GM10847 (cell line): Measurements from ENCODE around the gene PRR7.
A peak's percentile ranks its signal among the peaks of the same experiment; 100 is the strongest.

Experiments used
- POLR2A ChIP-seq: IDR thresholded peaks from 2 replicates; pipeline ENCODE4 v1.6.1; 2011; ENCODE audit not compliant: insufficient read length; ENCODE audit errors: extremely low read depth

PRR7 gene

DNA sequence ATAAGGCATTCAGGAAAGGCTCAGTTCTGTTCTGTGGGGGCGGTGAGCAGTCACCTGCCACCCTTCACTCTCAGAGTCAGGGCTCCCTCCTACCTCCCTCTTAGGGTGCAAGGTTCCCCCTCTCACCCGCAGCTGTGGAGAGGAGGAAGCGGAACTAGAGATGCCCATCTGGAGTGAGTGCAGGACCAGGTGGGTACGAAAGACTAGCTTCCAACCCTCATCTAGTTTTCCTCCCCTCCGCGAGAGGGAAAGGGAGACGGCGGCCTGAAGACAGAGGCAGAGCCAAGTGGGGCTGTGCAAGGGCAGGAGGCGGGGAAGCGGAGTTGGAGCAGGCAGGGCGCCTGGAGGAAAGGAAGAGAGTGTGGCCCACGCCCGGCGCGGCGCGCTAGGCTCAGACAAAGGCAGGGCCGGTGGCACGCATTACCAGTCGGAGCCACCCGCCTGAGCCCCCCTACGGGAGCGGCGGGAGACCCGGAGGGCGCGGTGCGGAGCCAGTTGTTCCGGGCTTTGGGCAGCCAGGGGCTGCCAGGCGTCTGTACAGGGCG is 7.3 kb downstream of the PRR7 start:
- TF ChIP-seq POLR2A, result no peak

DNA sequence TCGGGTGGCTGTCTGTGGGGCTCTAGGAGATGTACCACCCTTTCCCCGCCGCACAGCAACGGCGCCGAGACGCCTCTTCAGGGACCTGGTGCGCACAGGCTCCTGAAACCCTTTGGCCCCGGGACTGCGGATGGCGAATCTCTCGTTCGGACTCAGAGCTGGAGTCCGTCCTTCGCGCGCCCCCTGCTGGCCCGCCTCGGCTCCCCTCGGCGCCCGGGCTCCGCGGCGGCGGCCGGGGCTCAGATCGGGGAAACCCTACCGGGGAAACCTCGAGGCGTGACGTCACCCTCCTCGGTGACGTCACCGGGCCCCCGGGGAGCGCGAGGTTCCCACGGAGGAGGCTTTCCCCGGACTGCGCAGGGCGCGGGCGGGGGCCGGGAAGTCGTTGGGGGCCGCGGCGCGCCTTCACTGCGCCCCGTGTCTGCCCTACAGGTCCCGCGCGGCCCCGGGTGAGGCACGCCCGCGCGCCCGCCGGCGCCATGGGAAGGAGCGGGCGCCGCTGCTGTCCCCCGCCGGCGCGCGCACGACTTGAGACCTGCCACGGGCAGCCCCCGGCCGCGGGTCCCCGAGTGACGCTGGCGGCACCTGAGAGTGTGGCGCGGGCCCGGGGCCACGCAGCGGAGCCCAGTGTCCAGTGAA is 7.9 kb downstream of the PRR7 start:
- TF ChIP-seq POLR2A, result no peak

DNA sequence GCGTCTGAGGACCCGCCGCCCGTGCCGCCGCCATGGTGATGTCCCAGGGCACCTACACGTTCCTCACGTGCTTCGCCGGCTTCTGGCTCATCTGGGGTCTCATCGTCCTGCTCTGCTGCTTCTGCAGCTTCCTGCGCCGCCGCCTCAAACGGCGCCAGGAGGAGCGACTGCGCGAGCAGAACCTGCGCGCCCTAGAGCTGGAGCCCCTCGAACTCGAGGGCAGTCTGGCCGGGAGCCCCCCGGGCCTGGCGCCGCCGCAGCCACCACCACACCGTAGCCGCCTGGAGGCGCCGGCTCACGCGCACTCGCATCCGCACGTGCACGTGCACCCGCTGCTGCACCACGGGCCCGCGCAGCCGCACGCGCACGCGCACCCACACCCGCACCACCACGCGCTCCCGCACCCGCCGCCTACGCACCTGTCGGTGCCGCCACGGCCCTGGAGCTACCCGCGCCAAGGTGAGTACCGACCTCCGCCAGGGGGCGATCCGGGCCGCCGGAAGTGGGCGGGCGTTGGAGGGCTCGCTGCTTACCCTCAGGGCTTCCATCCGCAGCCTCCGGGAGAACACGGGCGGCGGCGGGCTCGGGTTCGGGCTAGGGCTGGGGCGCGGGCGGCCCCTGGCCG is 8.5 kb downstream of the PRR7 start:
- peak; percentile 17 for TF ChIP-seq POLR2A

DNA sequence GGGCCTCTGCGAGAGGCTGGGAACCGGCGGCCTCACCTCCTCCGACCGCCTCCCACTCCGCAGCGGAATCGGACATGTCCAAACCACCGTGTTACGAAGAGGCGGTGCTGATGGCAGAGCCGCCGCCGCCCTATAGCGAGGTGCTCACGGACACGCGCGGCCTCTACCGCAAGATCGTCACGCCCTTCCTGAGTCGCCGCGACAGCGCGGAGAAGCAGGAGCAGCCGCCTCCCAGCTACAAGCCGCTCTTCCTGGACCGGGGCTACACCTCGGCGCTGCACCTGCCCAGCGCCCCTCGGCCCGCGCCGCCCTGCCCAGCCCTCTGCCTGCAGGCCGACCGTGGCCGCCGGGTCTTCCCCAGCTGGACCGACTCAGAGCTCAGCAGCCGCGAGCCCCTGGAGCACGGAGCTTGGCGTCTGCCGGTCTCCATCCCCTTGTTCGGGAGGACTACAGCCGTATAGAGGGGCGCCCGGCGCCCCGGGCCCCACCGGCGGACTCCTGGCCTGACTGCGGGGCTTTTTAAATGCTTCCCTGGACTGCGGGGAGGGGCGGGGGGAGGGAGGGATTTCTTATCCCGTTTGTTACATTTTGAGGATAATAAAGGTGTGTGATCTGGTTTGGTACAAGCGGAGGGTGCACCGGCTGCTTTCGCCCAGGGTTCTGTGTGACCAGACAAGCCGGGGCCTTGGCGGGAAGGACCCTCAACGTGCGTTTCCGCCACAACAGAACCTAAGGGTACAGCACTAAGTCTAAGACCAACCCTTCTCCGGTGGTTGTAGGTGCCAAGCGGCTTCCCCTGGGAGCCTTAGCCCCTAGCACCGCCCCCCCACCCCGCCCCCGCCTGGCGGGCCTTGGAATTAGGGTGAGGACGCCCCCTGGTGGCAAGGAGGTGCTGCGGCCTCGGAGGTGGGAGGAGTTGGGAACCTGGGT is 9.3 kb downstream of the PRR7 start:
- no peak for TF ChIP-seq POLR2A

DNA sequence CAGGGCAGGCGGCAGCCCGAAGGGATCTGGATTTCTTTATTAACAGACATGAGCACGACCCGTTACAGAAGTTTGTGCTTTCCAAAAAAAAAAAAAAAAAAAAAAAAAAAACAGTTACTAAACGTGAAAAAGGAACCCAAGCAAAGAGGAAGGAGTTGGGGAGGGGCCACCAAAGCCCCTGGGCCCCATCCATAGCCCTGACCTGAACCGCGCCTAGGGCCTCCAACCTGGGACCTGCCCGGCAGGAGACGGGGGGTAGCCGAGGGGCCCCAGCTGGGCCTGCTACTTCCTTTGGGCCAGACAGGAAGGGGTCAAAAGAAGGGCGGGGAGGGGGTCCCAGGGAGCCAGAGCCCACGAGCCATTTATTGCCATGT is 10.0 kb downstream of the PRR7 start:
- TF ChIP-seq POLR2A, result no peak

DNA sequence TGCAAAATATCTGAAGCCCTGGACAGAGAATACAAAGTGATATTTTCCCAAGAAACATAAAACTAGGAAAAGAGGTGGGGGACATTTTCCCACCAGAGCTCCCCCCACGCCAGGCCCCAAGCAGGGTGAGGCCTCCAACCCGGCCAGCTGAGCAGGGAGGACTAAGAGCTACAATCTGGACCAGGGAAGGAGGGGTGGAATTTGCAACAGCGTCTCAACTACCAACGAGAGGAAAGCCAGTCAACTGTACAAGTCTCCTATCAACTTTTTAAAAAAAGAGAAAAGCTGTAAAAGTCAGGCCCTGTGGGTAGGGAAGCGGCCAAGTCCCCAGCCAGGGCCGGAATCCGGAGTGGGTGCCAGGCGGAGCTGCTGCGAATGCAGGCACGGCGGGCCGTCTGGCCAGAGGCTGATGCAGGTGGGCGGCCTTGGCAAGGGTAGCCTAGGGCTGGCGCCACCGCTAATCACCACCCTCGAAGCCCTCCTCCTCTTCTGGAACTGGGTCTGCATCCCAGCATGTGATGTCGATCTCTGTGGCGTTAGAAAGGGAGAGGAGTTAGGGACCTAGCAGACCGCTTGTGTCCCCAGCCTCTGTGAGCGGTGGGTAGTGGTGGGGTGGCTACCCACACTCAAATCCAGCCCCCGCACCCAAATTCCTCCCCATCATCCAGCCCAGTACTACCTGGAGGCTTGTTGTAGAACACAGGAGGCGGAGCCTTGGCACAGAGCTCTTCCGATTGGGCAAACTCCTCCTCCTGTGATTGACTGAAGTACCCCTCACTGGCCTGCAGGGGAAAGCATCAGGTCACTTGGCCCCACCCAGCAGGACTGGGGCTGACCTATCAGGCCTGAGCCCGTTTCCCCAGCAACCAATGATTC is 10.6 kb downstream of the PRR7 start:
- no peak for TF ChIP-seq POLR2A

DNA sequence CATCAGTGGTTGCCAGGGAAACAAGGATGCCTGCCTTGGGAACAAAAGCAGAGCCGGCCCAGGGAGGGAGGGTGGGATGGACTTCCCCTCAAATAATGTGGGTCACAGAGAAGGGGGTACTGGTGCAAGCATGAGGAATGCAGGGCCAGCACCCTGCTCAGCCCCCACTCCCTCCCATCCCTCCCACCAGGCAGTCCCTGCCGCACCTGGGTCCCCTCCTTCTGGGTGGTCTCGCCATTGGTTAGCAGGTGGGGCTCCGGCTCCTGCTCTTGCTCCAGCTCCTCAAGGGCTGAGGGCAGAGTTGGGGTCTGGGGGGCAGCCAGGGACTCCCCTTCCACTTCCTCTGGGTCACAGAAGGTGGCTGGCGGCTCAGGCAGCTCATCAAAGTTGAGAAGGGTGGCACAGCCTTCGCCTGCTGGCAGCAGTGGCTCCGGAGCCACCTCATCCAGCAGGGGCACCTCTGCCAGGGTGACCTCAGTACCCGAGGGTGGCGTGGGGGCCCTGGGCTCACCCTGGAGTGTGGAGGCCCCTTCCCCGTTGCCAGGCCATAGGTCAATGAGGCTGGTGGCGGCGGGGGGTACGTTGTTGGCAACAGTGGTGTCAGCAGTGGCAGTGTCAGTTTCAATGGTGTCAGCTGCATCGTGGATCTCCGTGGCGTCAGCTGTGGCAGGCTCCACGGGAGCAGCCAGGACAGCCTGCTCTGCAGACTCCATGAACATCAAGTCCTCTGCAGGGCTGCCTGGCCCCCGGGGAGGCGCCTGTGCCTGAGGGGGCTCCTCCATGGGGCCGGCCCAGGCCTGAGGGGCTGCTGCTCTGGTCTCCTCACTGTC is 11.5 kb downstream of the PRR7 start:
- TF ChIP-seq POLR2A, result no peak

DNA sequence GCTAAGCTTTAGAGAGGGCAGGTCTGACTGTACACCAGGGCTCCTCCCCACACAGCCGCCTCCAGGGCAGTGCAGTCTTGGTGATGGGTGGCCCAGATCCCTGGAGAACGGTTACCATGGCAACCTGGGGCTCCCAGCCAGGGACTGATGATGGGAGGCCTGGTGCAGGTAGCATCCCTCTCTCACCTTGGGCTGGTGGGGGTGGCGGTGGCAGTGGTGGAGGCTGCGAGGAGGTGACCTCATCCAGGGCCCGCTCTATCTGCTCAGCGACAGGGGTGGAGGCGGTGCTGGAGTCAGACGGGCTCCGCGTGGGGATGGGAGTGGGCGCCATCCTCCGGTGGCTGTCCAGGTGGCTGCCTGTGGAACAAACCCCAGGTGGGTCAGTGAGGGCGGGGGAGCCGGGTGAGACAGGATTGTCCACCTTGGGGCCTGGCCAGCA is 12.3 kb downstream of the PRR7 start:
- TF ChIP-seq POLR2A, result no peak

DNA sequence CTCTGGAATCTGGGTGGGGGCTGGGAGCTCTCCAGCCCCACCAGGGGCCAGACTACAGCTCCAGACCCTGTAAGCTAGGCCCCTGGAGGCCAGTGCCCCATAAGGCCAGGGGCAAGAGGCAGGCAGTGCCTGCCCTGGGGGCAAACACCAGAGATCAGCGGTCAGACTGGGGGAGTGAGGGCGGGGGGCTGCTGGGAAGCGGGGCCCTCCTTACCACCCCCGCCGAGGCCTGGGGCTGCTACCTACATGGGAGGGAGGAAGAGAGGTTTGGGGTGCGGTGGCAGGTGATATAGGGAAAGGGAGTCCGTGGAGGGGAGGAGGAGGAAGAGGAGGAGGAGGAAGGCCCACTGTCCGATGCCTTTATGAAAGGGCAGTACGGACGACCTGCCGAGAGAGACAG is 12.7 kb downstream of the PRR7 start:
- no peak for TF ChIP-seq POLR2A

DNA sequence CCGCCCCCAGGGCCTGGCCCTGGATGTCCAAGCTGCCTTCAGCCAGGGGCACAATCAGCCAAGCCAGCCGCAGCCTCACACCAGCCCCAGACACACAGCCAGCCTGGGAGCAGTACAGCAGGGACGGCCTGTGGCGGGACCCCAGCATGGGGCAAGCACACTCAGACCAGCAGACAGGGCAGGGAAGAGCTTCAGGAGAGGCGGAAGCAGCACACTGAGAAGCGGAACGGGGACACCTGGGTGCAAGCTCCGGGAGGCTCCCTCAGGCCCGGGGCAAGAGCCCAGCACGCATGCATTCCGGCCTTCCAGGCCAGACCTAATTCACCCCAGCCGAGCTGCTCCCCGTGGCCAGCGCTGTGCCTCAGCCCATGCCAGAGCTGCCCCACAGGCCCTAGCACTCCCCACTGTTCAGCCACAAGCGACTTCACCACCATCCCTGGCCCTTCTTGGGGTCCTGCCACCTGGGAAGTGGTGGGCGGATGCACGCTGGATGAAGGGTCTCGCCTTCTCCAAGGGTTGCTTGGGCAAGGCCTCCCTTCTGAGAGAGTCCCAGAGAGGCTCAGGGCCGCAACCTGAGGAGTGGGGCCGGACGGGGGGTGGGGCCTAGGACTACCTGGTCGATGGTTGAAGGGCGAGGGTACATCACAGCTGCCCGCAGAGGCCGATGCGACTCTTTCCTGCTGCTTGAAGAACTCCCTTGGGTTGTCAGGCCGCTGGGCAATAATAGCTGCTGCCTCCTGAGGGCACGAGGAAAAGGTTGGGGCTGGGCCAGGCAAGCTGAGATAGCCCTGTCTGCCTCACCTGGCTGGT is 13.4 kb downstream of the PRR7 start:
- no peak for TF ChIP-seq POLR2A

DNA sequence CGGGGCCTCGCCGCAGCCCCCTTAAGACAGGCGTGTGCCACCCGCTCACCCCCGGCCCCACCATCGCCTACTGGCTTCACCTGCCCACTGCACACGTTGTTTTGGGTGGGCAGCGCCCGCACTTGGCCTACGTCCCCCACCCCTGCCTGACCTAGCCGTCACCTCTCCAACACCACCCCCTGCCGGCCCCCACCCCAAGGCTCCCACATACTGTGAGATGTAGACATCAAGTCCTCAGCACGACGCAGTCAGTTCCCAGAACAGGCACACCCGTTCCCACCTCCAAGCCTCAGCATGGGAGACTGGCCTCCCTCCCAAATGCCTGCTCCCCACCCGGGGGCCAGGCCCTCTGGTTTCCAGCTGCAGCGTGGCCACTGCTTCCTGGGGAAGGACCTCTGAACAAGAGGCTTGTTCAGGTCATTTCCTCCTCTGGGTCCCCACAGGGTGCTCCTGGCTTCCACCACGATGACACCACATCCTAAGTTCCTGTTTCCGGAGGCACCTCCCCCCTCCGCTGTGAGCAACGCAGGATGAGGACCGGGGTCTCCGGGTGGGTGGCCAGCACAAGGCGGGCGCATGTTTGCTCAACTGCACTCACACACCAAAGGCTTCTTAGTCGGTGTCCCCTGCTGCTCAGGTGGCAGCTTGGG is 15.5 kb downstream of the PRR7 start:
- TF ChIP-seq POLR2A, result no peak

DNA sequence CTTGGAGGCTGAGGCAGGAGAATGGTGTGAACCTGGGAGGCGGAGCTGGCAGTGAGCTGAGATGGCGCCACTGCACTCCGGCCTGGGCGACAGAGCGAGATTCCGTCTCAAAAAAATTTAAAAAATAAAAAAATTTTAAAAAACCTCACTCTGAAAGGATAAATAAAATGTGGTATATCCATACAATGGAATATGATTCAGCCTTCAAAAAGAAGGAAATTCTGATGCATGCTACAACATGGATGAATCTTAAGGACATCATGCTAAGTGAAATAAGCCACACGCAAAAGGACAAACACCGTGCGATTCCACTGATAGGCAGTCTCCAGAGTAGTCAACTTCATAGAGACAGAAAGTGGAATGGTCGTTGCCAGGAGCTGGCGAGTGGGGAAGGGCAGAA is 18.4 kb downstream of the PRR7 start:
- TF ChIP-seq POLR2A, result no peak

DNA sequence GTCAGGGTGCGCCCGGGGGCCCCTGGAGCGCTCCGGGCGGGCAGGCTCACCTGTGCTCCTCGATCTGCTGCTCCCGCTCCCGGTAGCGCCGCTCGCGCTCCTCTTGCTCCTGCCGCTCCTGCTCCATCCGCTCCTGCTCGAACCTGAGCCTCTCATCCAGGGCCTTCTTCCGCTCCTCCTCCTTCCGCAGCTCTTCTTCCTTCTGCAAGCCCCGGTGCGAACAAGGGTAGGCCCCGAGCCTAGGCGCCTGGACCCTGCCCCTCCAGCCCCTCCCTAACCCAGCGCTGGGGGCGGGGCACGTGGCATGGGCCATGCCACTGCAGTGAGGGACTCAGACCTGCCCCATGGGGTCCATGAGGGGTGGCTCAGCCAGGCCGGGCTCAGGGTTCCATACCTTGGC is 20.2 kb downstream of the PRR7 start:
- no peak for TF ChIP-seq POLR2A
